ENCODE measurements around the gene TMEM26. TPM values are rescaled to one million over a fixed set of nuclear protein-coding genes. Genes with fewer than 3 reads are reported as not detected.

TMEM26 gene
- total RNA-seq, 1 experiment from 2014 or later = 14.3 TPM

GRCh38 chr10:61486738-61487396 is 33.7 kb upstream of the TMEM26 start:
- no peak for TF ChIP-seq REST (IDR thresholded peaks at IDR 0.05; ENCODE audit: insufficient read depth in 1 of 2, low read depth in 2 of 2, low read length in 1 of 2)
- no peak for TF ChIP-seq CTCF (IDR thresholded peaks at IDR 0.05)
- no peak for TF ChIP-seq SIN3A (IDR thresholded peaks at IDR 0.05; ENCODE audit: borderline replicate concordance, insufficient read depth, low read depth, low read length)
- TF ChIP-seq POLR2AphosphoS5 (IDR thresholded peaks at IDR 0.05; ENCODE audit: low read depth, low read length) = no peak
- no peak for TF ChIP-seq TCF7L2 (IDR thresholded peaks at IDR 0.05; ENCODE audit: low read depth, low read length)
- H3K27me3 ChIP-seq (ENCODE audit: control insufficient read depth, insufficient read depth, low read length) = no peaks in the 10 kb centered on the region
- ATAC-seq (no peak), DNase-seq (ENCODE audit: low read depth, low spot score) (no peak)
- no peaks in the 10 kb centered on the region for H3K4me1 ChIP-seq (ENCODE audit: control insufficient read depth, insufficient read depth, low read length)
- CTCF ChIA-PET = no interaction called here
- POLR2A ChIA-PET = no interaction called here
- H3K9me3 ChIP-seq (ENCODE audit: control insufficient read depth, insufficient read depth, low read depth, low read length) = no peaks in the 10 kb centered on the region; the same call in 1 of the 2 replicates
- no peak overlapping the region for H3K4me3 ChIP-seq (ENCODE audit: low read depth in 2 of 2, low read length in 2 of 2)
- in situ Hi-C loops (cut with HindIII; ENCODE audit: low pct_unique_long_range_greater_than_20kb, low sequenced_read_pairs) (no loop called here), intact Hi-C loops (cut with micrococcal nuclease; ENCODE audit: unreplicated experiment) (no loop called here)
- H3K36me3 ChIP-seq (ENCODE audit: control insufficient read depth, insufficient read depth, low read length) = no peaks in the 10 kb centered on the region
- BruUV-seq (replicated peaks) = no TSS peak
- H3K27ac ChIP-seq (ENCODE audit: low read length) = no peak overlapping the region; the same call in 1 of the 2 replicates

GRCh38 chr10:61486251-61486650 is 33.1 kb upstream of the TMEM26 start:
- H3K9me3 ChIP-seq (ENCODE audit: control insufficient read depth, insufficient read depth, low read depth, low read length) = no peaks in the 10 kb centered on the region; the same call in 1 of the 2 replicates
- no peak overlapping the region for H3K4me3 ChIP-seq (ENCODE audit: low read depth in 2 of 2, low read length in 2 of 2)
- BruUV-seq (replicated peaks) = no TSS peak
- ATAC-seq (no peak), DNase-seq (ENCODE audit: low read depth, low spot score) (no peak)
- H3K27ac ChIP-seq (ENCODE audit: low read length) = no peak overlapping the region
- H3K36me3 ChIP-seq (ENCODE audit: control insufficient read depth, insufficient read depth, low read length) = no peaks in the 10 kb centered on the region
- TF ChIP-seq SIN3A (IDR thresholded peaks at IDR 0.05; ENCODE audit: borderline replicate concordance, insufficient read depth, low read depth, low read length) = no peak
- ChIA-PET CTCF (no interaction called here), POLR2A (no interaction called here)
- in situ Hi-C loops (cut with HindIII; ENCODE audit: low pct_unique_long_range_greater_than_20kb, low sequenced_read_pairs) = no loop called here
- H3K27me3 ChIP-seq (ENCODE audit: control insufficient read depth, insufficient read depth, low read length) = no peaks in the 10 kb centered on the region
- intact Hi-C loops (cut with micrococcal nuclease; ENCODE audit: unreplicated experiment) = no loop called here
- H3K4me1 ChIP-seq (ENCODE audit: control insufficient read depth, insufficient read depth, low read length) = no peaks in the 10 kb centered on the region

GRCh38 chr10:61481597-61481996 is 28.4 kb upstream of the TMEM26 start:
- H3K4me1 ChIP-seq (ENCODE audit: control insufficient read depth, insufficient read depth, low read length) = no peaks in the 10 kb centered on the region
- BruUV-seq (replicated peaks) = no TSS peak
- H3K27me3 ChIP-seq (ENCODE audit: control insufficient read depth, insufficient read depth, low read length) = no peaks in the 10 kb centered on the region
- ATAC-seq (no peak), DNase-seq (ENCODE audit: low read depth, low spot score) (no peak)
- in situ Hi-C loops (cut with HindIII; ENCODE audit: low pct_unique_long_range_greater_than_20kb, low sequenced_read_pairs) = no loop called here
- no peaks in the 10 kb centered on the region for H3K36me3 ChIP-seq (ENCODE audit: control insufficient read depth, insufficient read depth, low read length)
- peak overlapping the region; percentile 8; the same call in 1 of the 2 replicates for H3K27ac ChIP-seq (ENCODE audit: low read length)
- CTCF ChIA-PET = no interaction called here
- intact Hi-C loops (cut with micrococcal nuclease; ENCODE audit: unreplicated experiment) = no loop called here
- POLR2A ChIA-PET = interaction anchor here (0.7 kb wide), 1 partner anchor 10 kb away, joined by 4 read pairs; no protein-coding TSS in a partner anchor
- TF ChIP-seq SIN3A (IDR thresholded peaks at IDR 0.05; ENCODE audit: borderline replicate concordance, insufficient read depth, low read depth, low read length) = no peak
- TF ChIP-seq CTCF (IDR thresholded peaks at IDR 0.05) = no peak
- no peak for TF ChIP-seq POLR2AphosphoS5 (IDR thresholded peaks at IDR 0.05; ENCODE audit: low read depth, low read length)
- no peak for TF ChIP-seq TCF7L2 (IDR thresholded peaks at IDR 0.05; ENCODE audit: low read depth, low read length)
- TF ChIP-seq REST (IDR thresholded peaks at IDR 0.05; ENCODE audit: insufficient read depth in 1 of 2, low read depth in 2 of 2, low read length in 1 of 2) = no peak
- H3K9me3 ChIP-seq (ENCODE audit: control insufficient read depth, insufficient read depth, low read depth, low read length) = no peaks in the 10 kb centered on the region
- H3K4me3 ChIP-seq (ENCODE audit: low read depth in 2 of 2, low read length in 2 of 2) = no peak overlapping the region

Data from Panc1 (cell line).